ENCODE data around the gene UXS1. TPM values are rescaled to one million over a fixed set of nuclear protein-coding genes. Genes with fewer than 3 reads are reported as not detected.

UXS1 gene
- polyA plus RNA-seq, 1 donor from 2014 or later, result 19.1 TPM

GRCh38 chr2:106153781-106154180, 40.3 kb downstream of the UXS1 start:
- no peaks in the 10 kb centered on the region for H3K9me3 ChIP-seq (ENCODE audit: low read length)
- H3K9ac ChIP-seq (ENCODE audit: low read length), result no peak overlapping the region
- no peak for TF ChIP-seq EZH2 (IDR thresholded peaks at IDR 0.05; ENCODE audit: borderline replicate concordance, insufficient read depth, low read length, poor library complexity, severe bottlenecking)
- no peak for TF ChIP-seq RAD21 (conservative IDR thresholded peaks at IDR 0.05)
- TF ChIP-seq POLR2AphosphoS5 (IDR thresholded peaks at IDR 0.05), result no peak
- TF ChIP-seq CTCF (IDR thresholded peaks at IDR 0.05; ENCODE audit: poor library complexity, severe bottlenecking), result no peak
- TF ChIP-seq SMC3 (conservative IDR thresholded peaks at IDR 0.05; ENCODE audit: poor library complexity), result no peak
- H3K4me3 ChIP-seq (ENCODE audit: low read length), result no peak overlapping the region
- H3K79me2 ChIP-seq (replicated peaks; ENCODE audit: insufficient read depth, low read length), result no peaks in the 10 kb centered on the region
- no peaks in the 10 kb centered on the region for H4K20me1 ChIP-seq (ENCODE audit: insufficient read depth)
- H2AFZ ChIP-seq (ENCODE audit: low read depth, low read length), result no peak overlapping the region
- no peaks in the 10 kb centered on the region for H3F3A ChIP-seq (ENCODE audit: insufficient read depth, low read length, poor library complexity, severe bottlenecking)
- H3K27ac ChIP-seq (ENCODE audit: low read length), result no peak overlapping the region
- H3K36me3 ChIP-seq (ENCODE audit: insufficient read depth, low read length), result peaks cover 4% of the 10 kb centered on the region
- H3K9me2 ChIP-seq (ENCODE audit: insufficient read depth, low read length), result no peaks in the 10 kb centered on the region
- no peaks in the 10 kb centered on the region for H3K27me3 ChIP-seq (ENCODE audit: insufficient read depth, low read depth, low read length)
- H3K4me2 ChIP-seq (ENCODE audit: low read length), result no peak overlapping the region

- no peaks in the 10 kb centered on the region for H3K79me2 ChIP-seq (replicated peaks; ENCODE audit: insufficient read depth, low read length)
- no peaks in the 10 kb centered on the region for H4K20me1 ChIP-seq (ENCODE audit: insufficient read depth)
- no peaks in the 10 kb centered on the region for H3F3A ChIP-seq (ENCODE audit: insufficient read depth, low read length, poor library complexity, severe bottlenecking)
- TF ChIP-seq POLR2AphosphoS5 (IDR thresholded peaks at IDR 0.05), result no peak
- TF ChIP-seq TAF1 (IDR thresholded peaks at IDR 0.05; ENCODE audit: low read depth), result no peak
- no peak for TF ChIP-seq SMC3 (conservative IDR thresholded peaks at IDR 0.05; ENCODE audit: poor library complexity)
- no peak for TF ChIP-seq RAD21 (conservative IDR thresholded peaks at IDR 0.05)
- no peak for TF ChIP-seq MXI1 (conservative IDR thresholded peaks at IDR 0.05; ENCODE audit: poor library complexity, severe bottlenecking)
- no peak for TF ChIP-seq EP300 (conservative IDR thresholded peaks at IDR 0.05; ENCODE audit: poor library complexity, severe bottlenecking)
- no peak for TF ChIP-seq REST (IDR thresholded peaks at IDR 0.05; ENCODE audit: borderline replicate concordance)
- TF ChIP-seq EZH2 (IDR thresholded peaks at IDR 0.05; ENCODE audit: borderline replicate concordance, insufficient read depth, low read length, poor library complexity, severe bottlenecking), result no peak
- no peak for TF ChIP-seq CTCF (IDR thresholded peaks at IDR 0.05; ENCODE audit: poor library complexity, severe bottlenecking)
- H3K4me2 ChIP-seq (ENCODE audit: low read length), result no peak overlapping the region
- H3K9me2 ChIP-seq (ENCODE audit: insufficient read depth, low read length), result no peaks in the 10 kb centered on the region
- H3K9ac ChIP-seq (ENCODE audit: low read length), result no peak overlapping the region
- no peak overlapping the region for H2AFZ ChIP-seq (ENCODE audit: low read depth, low read length)
- H3K9me3 ChIP-seq (ENCODE audit: low read length), result no peaks in the 10 kb centered on the region
- no peaks in the 10 kb centered on the region for H3K27me3 ChIP-seq (ENCODE audit: insufficient read depth, low read depth, low read length)
- H3K4me3 ChIP-seq (ENCODE audit: low read length), result no peak overlapping the region
- H3K27ac ChIP-seq (ENCODE audit: low read length), result no peak overlapping the region
- no peaks in the 10 kb centered on the region for H3K36me3 ChIP-seq (ENCODE audit: insufficient read depth, low read length)
Measured at GRCh38 chr2:106147665-106148064, 46.4 kb downstream of the UXS1 start.
